T-helper 2 cell treated with Interferon-gamma antibody and Interleukin-4, amounts not matched to agents 100 ng/mL and 5 ng/mL, for 36 hours (primary cell): Measurements from ENCODE around the gene TMEM33. TPM values are rescaled to one million over a fixed set of nuclear protein-coding genes. Genes with fewer than 3 reads are reported as not detected.
"Not testable (repeated sequence)": the region's sequence is repeated elsewhere in the genome, so short reads cannot be mapped to it uniquely, and the experiment has no call there.

Experiments used
- intact Hi-C: fragments of 100-400 bp; cut with micrococcal nuclease; formaldehyde crosslinking; loops from one replicate; pipeline ENCODE4 v1.15.1; 2023
- total RNA-seq: library from RNA; stranded (reverse); gene quantifications from 2 replicates; pipeline ENCODE4 v1.2.3, GENCODE V29; 2022

Gene TMEM33
- 60.7 and 64.4 TPM in 2 replicates for total RNA-seq

- intact Hi-C loops: loop anchor here (1.0 kb wide), 1 partner anchor 55 kb away; the partner anchor contains the start of gene SLC30A9
Observed at GRCh38 chr4:41934901-41935651, at the start of gene TMEM33. Gene TMEM33, plus strand, starts transcription at chr4:41935429. Its CDS starts 56 bp downstream, at chr4:41935485.

- intact Hi-C loops: no loop called here
Observed at GRCh38 chr4:41885456-41885855, 49.8 kb upstream of the TMEM33 start.

GRCh38 chr4:41887277-41887676 is 48.0 kb upstream of the TMEM33 start:
- intact Hi-C loops: no loop called here

- intact Hi-C loops: loop anchor here (1.0 kb wide), 1 partner anchor 195 kb away; no protein-coding TSS in a partner anchor
Observed at GRCh38 chr4:41887821-41888686, 47.2 kb upstream of the TMEM33 start.

- intact Hi-C loops: loop anchor here (1.0 kb wide), 1 partner anchor 195 kb away; no protein-coding TSS in a partner anchor
Observed at GRCh38 chr4:41888687-41889074, 46.5 kb upstream of the TMEM33 start.

- intact Hi-C loops: no loop called here
Observed at GRCh38 chr4:41889317-41889716, 45.9 kb upstream of the TMEM33 start.

GRCh38 chr4:41890085-41890484 is 45.1 kb upstream of the TMEM33 start:
- intact Hi-C loops: no loop called here

- intact Hi-C loops: no loop called here
Observed at GRCh38 chr4:41896648-41897047, 38.6 kb upstream of the TMEM33 start.

- intact Hi-C loops: no loop called here
Observed at GRCh38 chr4:41897698-41898097, 37.5 kb upstream of the TMEM33 start.

GRCh38 chr4:41909136-41909535 is 26.1 kb upstream of the TMEM33 start:
- intact Hi-C loops: not testable (repeated sequence)

GRCh38 chr4:41912546-41912945 is 22.7 kb upstream of the TMEM33 start:
- intact Hi-C loops: no loop called here

GRCh38 chr4:41913509-41913908 is 21.7 kb upstream of the TMEM33 start:
- intact Hi-C loops: no loop called here

GRCh38 chr4:41918278-41918677 is 17.0 kb upstream of the TMEM33 start:
- intact Hi-C loops: no loop called here

GRCh38 chr4:41920416-41920815 is 14.8 kb upstream of the TMEM33 start:
- intact Hi-C loops: not testable (repeated sequence)

GRCh38 chr4:41921476-41921875 is 13.8 kb upstream of the TMEM33 start:
- intact Hi-C loops: no loop called here

- intact Hi-C loops: no loop called here
Observed at GRCh38 chr4:41927796-41928499, 7.3 kb upstream of the TMEM33 start.

- intact Hi-C loops: no loop called here
Observed at GRCh38 chr4:41930139-41930831, 4.9 kb upstream of the TMEM33 start.

- intact Hi-C loops: no loop called here
Observed at GRCh38 chr4:41932988-41933387, 2.2 kb upstream of the TMEM33 start.

GRCh38 chr4:41933997-41934503 is 1.2 kb upstream of the TMEM33 start:
- intact Hi-C loops: no loop called here

GRCh38 chr4:41934514-41934900 is 722 bp upstream of the TMEM33 start:
- intact Hi-C loops: no loop called here

GRCh38 chr4:41935652-41936021 is 408 bp downstream of the TMEM33 start:
- intact Hi-C loops: loop anchor here (1.0 kb wide), 1 partner anchor 55 kb away; the partner anchor contains the start of gene SLC30A9
